ENCODE measurements around the gene SNAI3. TPM values are rescaled to one million over a fixed set of nuclear protein-coding genes. Genes with fewer than 3 reads are reported as not detected.

Gene SNAI3
- total RNA-seq, 2 donors from 2014 or later: 0.77 to 2.1 TPM

- Mint-ChIP-seq H3K27ac (no peak overlapping the region), H3K36me3 (ENCODE audit: low read depth) (peaks cover 9% of the 10 kb centered on the region), H3K4me3 (no peak overlapping the region), H3K4me1 (no peaks in the 10 kb centered on the region), H3K9me3 (no peaks in the 10 kb centered on the region), H3K27me3 (ENCODE audit: insufficient read depth) (no peaks in the 10 kb centered on the region)
- H3K27me3 ChIP-seq (ENCODE audit: control insufficient read depth, insufficient read depth, low read length, poor library complexity, severe bottlenecking): no peaks in the 10 kb centered on the region
- no peak for TF ChIP-seq CTCF (conservative IDR thresholded peaks at IDR 0.05)
- no peaks in the 10 kb centered on the region for H3K9me3 ChIP-seq (ENCODE audit: control insufficient read depth, low read length)
- 94 to 96% methylated on average over 38 to 46 of the region's 47 CpGs for WGBS, 2 experiments (ENCODE audit: insufficient coverage in 1 of 2, insufficient read length in 1 of 2)
- no peaks in the 10 kb centered on the region for H3K36me3 ChIP-seq (ENCODE audit: control insufficient read depth, insufficient read depth, low read length)
- no peak for DNase-seq
- no peak overlapping the region for H3K27ac ChIP-seq (ENCODE audit: low read depth, low read length)
- H3K4me1 ChIP-seq (ENCODE audit: control insufficient read depth, insufficient read depth, low read length): no peaks in the 10 kb centered on the region
- no peak overlapping the region for H3K4me3 ChIP-seq (ENCODE audit: low read length)
- no peak overlapping the region for H3K9ac ChIP-seq (ENCODE audit: extremely low read depth, low read length, poor library complexity, severe bottlenecking)
Measured at GRCh38 chr16:88697116-88697830, 11.0 kb upstream of the SNAI3 start.

GRCh38 chr16:88696441-88696840 is 10.1 kb upstream of the SNAI3 start:
- Mint-ChIP-seq H3K4me1 (no peaks in the 10 kb centered on the region), H3K36me3 (ENCODE audit: low read depth) (peaks cover 9% of the 10 kb centered on the region), H3K4me3 (no peak overlapping the region), H3K27me3 (ENCODE audit: insufficient read depth) (no peaks in the 10 kb centered on the region), H3K9me3 (no peaks in the 10 kb centered on the region), H3K27ac (no peak overlapping the region)
- Histone ChIP-seq H3K4me3 (ENCODE audit: low read length) (no peak overlapping the region), H3K4me1 (ENCODE audit: control insufficient read depth, insufficient read depth, low read length) (no peaks in the 10 kb centered on the region), H3K36me3 (ENCODE audit: control insufficient read depth, insufficient read depth, low read length) (no peaks in the 10 kb centered on the region), H3K27ac (ENCODE audit: low read depth, low read length) (no peak overlapping the region), H3K27me3 (ENCODE audit: control insufficient read depth, insufficient read depth, low read length, poor library complexity, severe bottlenecking) (no peaks in the 10 kb centered on the region), H3K9ac (ENCODE audit: extremely low read depth, low read length, poor library complexity, severe bottlenecking) (no peak overlapping the region), H3K9me3 (ENCODE audit: control insufficient read depth, low read length) (no peaks in the 10 kb centered on the region)
- TF ChIP-seq CTCF (conservative IDR thresholded peaks at IDR 0.05): no peak
- no peak for DNase-seq
- 92 to 96% methylated on average over 10 to 14 of the region's 14 CpGs for WGBS, 2 experiments (ENCODE audit: insufficient coverage in 1 of 2, insufficient read length in 1 of 2)

GRCh38 chr16:88695753-88696152 is 9.4 kb upstream of the SNAI3 start:
- no peak overlapping the region for H3K27ac ChIP-seq (ENCODE audit: low read depth, low read length)
- no peak overlapping the region for H3K27ac Mint-ChIP-seq
- H3K4me1 Mint-ChIP-seq: no peaks in the 10 kb centered on the region
- H3K36me3 ChIP-seq (ENCODE audit: control insufficient read depth, insufficient read depth, low read length): no peaks in the 10 kb centered on the region
- H3K4me1 ChIP-seq (ENCODE audit: control insufficient read depth, insufficient read depth, low read length): no peaks in the 10 kb centered on the region
- no peak overlapping the region for H3K9ac ChIP-seq (ENCODE audit: extremely low read depth, low read length, poor library complexity, severe bottlenecking)
- DNase-seq: no peak
- H3K9me3 Mint-ChIP-seq: no peaks in the 10 kb centered on the region
- no peak for TF ChIP-seq CTCF (conservative IDR thresholded peaks at IDR 0.05)
- WGBS, 2 experiments (ENCODE audit: insufficient coverage in 1 of 2, insufficient read length in 1 of 2): 92 to 98% methylated on average over 7 of the region's 7 CpGs
- H3K9me3 ChIP-seq (ENCODE audit: control insufficient read depth, low read length): no peaks in the 10 kb centered on the region
- peaks cover 3% of the 10 kb centered on the region for H3K27me3 Mint-ChIP-seq (ENCODE audit: insufficient read depth)
- no peak overlapping the region for H3K4me3 Mint-ChIP-seq
- H3K27me3 ChIP-seq (ENCODE audit: control insufficient read depth, insufficient read depth, low read length, poor library complexity, severe bottlenecking): no peaks in the 10 kb centered on the region
- peaks cover 9% of the 10 kb centered on the region for H3K36me3 Mint-ChIP-seq (ENCODE audit: low read depth)
- no peak overlapping the region for H3K4me3 ChIP-seq (ENCODE audit: low read length)
